ENCODE data around the gene C2orf42.
"Not testable (repeated sequence)": the region's sequence is repeated elsewhere in the genome, so short reads cannot be mapped to it uniquely, and the experiment has no call there.

Gene C2orf42

DNA sequence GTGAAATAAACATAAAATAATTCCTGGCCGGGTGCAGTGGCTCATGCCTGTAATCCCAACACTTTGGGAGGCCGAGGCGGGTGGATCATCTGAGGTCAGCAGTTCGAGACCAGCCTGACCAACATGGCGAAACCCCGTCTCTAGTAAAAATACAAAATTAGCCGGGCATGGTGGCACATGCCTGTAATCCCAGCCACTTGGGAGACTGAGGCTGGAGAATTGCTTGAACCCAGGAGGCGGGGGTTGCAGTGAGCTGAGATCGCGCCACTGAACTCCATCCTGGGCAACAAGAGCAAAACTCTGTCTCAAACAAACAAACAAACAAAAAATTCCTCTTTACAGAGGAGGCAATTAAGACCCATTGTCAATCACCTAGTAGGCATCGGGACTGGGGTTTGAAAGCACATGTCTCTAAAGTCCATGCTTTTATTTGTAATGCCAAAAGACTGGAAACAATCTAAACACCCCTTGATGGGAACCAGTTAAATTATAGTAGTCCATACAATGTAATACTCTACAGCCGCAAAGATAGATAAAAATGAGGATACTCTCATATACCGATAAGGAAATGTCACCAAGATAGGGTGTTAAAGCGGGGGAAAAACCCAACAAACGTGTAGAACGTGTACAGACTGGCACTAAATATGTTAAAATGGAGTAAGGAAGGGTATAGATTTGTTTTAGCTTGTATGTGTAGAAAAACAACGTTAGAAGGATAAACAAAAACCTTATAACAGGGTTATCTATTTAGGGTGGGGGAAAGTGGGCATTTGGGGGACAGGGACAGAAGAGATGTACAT is 59.3 kb downstream of the C2orf42 start:
- not testable (repeated sequence) for DNase-seq (ENCODE audit: low spot score)

DNA sequence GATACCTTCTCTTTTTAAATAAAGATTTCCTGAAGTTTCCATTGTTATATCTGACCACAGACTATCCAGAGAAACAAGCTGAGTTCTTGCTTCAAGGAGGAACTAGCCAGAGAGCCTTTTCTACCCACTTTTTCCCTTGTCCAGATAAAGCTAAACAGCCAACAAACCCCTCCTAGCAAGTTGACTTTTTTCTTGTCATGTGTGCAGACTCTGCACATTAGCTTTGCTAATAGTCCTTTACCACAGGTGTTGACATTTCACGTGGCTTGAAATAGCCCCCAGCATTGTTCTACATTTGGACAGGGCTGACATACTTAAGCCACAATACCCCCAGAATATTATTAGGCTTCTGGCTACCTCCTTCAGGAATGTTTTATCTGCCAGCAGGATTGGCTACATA is 62.8 kb downstream of the C2orf42 start:
- DNase-seq (ENCODE audit: low spot score), result no peak

DNA sequence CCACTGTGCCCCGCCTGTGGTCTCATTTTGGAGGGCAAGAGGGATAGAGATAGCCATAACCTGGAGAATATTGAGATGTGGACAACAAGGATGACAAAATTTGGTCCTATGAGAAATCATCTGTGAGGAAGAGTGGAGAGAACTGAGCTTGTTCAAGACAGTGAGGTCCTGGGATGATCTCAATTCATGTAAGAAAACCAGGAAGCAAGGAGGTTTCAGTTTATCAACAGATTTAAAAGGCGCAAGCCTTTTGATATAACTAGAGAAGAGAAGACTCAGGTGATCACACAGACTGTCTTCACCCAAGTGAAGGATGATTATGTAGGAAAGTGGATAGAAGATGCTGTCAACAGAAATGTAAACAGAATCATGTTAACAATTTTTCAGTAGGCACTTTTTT is 64.4 kb downstream of the C2orf42 start:
- no peak for DNase-seq (ENCODE audit: low spot score)

DNA sequence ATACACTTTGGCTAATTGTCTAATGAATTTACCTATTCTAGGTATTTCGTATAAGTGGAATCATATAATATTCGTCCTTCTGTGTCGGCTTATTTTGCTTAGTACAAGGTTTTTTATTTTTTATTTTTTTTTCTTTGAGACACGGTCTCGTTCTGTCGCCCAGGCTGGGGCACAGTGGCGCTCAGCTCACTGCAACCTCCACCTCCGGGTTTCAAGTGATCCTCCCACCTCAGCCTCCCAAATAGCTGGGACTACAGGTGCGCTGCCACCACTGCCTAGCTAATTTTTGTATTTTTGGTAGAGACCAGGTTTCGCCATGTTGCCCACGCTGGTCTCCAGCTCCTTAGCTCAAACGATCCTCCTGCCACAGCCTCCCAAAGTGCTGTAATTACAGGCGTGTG is 65.3 kb downstream of the C2orf42 start:
- DNase-seq (ENCODE audit: low spot score), result no peak

DNA sequence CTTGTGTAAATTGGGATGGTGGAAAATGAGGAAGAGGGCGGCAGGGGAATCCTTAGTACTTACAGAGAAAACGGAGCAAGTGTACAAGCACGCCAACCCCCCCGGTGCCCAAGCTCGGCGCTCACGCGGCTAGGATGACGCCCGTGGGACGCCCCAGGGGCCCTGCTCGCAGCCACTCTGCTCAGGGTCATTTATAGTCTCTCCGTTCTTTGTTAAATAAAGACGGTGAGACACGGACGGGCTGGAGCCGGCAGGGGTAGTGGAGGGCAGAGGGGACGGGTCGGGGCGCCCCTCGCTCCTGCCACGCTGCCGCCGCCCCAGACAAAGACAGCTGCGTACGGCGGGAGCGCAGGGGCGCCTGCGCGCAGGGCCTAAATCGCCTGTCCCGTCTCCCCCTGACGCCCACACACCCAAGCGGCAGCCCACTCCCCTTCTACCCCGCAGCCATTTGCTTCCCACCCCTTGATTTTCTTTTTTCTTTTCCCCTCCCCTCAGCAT is 65.8 kb downstream of the C2orf42 start:
- DNase-seq (ENCODE audit: low spot score), result peak; percentile 42

DNA sequence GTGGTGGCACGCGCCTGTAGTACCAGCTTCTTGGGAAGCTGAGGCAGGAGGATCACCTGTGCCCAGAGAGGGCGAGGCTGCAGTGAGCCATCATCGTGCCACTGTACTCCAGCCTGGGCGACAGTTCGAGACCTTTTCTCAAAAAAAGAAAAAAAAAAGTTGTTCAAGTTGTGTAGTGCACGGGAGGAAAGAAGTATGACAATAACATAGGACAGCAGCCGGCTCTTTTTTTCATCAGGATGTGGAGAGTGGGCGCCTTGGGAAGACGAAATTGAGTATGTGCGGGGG is 67.0 kb downstream of the C2orf42 start:
- DNase-seq (ENCODE audit: low spot score), result no peak

DNA sequence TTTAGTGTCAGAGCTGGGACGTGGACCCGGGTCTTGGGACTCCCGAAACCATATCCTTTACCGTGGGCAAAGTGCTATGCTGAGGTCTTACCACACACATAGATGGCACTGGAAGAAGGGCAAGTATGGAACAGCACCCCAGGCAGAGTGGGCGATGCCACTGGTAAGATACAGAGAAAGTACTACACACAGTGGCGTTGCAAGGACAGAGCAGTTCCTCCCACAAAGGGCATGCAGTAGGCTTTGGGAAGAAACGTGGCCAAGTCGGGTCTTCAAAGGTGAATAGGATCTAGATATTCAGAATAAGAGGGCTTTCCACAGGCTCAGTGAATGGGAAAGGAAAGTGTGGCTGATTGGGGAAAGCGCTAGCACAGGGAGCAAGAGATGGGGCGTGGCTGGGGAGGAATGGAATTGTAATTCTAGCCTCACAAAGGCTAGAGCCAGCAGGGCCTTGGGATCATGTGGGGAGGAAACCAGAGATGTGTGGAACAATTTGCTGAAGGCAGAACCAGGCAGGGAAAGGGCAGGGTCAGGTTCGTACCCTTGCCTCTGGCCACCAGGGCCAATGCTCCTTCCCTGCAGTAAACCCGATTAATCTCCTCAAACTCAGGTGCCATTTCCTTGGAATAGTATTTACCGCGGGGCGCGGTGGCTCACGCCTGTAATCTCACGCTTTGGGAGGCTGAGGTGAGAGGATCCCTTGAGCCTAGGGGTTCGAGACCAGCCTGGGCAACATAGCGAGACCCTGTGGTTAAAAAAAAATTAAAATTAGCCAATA is 67.6 kb downstream of the C2orf42 start:
- DNase-seq (ENCODE audit: low spot score), result no peak

DNA sequence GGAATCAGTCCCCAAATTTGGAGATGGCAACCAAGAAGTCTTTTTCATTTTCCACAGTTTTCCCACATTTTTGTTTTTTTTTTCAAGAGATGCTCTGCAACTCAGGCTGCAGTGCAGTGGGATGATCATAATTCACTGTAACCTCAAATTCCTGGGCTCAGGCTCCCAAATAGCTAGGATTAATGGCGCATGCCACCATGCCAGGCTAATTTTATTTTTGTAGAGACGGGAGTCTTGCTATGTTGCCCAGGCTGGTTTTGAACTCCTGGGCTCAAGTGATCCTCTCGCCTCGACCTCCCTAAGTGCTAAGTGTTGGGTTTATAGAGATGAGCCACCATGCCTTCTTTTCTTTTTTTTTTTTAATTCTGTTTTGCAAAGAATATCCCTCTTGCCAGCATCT is 68.3 kb downstream of the C2orf42 start:
- DNase-seq (ENCODE audit: low spot score), result no peak

DNA sequence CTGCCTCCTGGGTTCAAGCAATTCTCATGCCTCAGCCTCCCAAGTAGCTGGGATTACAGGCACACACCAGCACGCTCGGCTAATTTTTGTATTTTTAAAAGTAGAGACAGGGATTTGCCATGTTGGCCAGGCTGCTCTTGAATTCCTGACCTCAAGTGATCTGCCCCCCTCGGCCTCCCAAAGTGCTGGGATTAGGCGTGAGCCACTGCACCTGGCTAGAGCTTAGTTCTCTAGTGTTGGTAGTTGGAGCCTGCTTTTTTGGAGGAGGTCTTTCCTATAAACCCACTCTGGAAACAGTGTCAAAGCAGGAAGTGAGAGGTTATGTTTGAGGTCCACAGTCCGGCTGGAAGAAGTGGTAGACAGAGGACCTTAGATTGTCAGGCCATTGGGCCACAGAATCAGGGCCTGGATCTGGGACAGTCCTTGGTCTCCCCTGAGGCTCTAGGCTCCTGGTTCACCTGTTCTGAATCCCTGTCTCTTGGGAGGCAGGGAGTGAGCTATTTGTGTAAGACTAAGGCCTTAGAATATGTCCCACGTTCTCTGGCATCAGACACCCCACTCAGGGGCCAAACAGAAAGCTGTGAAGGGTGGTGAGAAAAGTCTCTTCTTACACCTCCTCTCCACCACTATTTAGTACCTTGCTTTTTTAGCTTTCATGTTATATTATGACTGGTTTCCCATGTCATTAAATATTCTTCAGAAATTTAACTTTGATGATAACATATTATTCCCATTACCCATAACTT is 69.0 kb downstream of the C2orf42 start:
- DNase-seq (ENCODE audit: low spot score), result no peak

DNA sequence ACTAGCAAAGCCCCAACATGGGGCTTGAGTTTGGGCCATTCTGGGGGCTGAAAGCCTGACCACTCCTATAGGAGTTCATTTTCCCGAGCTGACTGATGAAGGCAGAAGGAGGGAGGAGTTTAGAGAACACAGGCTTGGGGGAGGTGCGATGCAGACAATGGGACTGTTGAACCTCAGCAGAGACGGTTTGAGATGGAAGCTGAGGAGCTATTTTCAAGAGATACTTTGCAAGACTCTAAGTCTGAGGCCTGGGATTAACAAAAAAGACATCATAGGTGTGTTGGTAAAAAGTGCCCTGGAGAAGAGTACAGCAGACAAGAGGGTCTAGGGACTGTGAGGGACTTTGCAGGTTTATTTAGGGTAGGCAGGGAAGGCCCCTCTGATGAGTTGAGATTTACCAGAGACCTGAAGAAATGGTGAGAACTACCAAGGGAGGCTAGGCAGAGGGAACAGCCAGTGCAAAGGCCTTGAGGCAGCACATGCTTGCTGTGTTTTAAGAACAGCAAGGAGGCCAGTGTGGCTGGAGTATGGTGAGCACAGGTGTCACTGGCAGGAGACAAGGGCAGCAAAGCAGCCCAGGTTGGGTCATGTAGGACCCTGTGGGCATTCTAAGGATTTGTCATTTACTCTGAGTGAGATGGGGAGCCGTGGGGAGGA is 71.9 kb downstream of the C2orf42 start:
- no peak for DNase-seq (ENCODE audit: low spot score)

DNA sequence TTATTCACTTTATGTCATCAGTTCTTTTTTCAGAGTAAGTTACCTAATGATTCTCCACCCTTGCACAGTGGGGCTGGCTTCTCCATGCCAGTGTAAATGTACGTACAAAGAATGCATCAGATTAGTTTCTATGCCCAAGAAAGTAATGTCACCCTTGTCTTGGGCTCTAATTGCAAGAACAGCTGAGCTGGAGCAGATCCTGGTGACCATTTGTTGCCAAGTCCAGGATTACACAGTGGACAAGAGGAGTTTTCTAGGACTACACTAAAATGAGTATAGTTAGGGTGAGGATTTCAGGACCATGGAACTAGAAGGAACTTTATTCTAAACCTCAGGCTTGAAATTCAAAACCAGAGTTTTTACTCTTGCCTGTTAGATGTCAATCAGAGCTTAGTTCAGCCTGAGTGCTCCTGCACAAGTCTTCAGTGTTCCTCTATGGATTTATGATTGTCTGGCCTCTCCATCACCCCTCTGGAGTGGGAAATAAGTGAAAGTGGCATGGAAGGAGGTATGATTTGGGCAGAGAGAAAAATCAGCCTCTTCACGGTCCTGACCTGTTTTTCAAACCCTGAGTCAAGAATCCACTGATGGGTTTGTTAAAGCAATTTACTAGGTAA is 73.8 kb downstream of the C2orf42 start:
- DNase-seq (ENCODE audit: low spot score), result no peak

DNA sequence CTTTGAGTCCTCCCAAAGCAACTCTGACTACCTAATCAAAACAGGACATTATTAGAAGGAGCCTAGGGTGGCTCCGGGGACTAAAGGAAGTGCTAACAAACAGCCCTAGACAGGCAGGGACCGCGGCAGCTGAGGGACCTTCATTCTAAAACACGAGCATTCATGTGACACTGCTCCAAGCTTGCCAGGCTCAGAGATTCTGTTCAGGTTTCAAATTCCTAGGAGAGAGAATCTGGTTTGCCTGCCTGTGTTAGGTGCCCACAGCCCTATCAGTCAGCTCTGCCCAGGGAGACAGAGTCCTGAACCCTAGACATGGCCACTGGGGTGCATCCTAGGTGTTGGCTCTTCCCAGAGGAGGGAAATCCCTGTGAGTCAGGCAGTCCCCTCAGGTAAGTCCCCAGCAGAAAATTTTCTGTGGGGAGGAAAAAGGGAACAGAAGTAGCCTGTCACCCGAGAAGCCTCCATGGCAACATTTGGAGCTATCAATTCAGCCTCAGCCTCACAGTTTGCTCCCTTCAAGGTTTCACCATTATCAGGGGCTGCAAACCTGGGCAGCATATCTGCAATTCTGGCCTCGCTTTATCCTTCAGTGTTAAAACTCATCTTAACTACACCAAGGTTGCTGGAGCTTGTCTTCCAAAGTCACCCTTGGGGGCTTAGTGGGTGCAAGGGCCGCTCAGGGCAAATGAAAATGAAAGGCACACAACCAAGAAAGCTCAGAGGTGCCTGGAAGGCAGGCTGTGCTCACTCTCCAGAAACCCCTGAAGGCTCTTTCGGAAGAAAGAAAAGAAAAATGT is 75.0 kb downstream of the C2orf42 start:
- DNase-seq (ENCODE audit: low spot score), result no peak

DNA sequence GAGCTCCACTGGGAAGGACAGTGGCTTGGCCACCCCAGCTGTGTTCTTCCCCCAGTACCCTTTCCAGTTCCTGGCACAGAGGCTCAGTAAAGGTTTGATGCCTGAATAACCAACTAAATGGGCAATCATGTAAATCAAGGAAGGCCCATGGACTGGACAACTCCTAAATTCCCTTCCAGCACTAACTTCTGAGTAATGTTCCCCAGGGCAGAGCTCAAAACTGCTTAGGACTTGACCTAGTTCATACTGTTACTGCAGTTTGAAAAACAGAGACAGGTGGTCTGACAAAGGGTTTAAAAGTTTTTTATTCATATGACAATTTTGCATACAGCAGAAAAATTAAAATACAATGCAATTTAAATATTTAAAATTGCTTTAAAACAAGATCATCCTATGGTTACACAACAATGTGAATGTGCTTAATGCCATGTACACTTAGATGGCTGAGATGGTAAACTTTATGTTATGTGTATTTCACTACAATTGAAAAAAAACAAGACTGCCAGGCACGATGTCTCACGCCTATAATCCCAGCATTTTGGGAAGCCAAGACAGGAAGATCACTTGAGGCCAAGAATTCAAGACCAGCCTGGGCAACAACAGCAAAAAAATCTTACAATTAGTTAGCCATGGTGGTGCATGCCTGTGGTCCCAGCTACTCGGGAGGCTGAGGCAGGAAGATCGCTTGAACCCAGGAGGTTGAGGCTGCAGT is 77.3 kb downstream of the C2orf42 start:
- no peak for DNase-seq (ENCODE audit: low spot score)

DNA sequence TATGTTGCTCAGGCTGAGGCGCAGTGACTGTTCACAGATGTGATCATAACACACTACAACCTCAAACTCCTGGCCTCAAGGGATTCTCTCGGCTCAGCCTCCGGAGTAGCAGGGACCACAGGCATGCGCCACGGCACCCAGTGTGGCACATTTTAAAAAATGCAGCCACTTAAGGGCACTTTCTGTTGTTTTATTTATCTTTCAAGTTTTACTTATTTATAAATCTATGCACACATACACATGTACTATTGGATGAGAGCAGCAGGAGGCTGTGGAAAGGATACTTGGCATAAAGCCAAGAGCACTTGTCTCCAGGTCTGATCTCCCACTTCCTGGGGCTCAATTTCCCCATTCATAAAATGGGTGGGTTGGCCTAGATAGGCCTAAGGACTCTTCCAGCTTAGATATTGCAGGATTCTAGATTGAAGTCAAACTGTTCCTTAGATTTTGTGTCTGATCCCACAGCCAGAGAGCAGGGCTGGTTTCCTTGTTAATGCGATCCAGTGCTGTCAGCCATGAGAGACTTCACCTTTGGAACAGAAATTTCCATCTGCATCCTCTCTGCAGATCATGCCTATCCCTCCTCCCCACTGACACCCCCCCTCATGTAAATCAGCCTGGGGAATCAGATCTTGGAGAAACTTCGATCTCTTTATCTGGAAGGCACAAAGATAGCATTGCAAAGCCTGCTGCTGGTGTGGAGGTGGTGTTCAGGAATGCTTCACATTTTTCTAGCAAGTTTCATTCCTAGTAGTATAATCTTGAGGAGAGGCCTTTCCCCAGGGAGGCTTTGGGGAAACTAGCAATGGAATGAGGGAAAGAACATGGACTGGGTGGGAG is 78.8 kb downstream of the C2orf42 start:
- no peak for DNase-seq (ENCODE audit: low spot score)

DNA sequence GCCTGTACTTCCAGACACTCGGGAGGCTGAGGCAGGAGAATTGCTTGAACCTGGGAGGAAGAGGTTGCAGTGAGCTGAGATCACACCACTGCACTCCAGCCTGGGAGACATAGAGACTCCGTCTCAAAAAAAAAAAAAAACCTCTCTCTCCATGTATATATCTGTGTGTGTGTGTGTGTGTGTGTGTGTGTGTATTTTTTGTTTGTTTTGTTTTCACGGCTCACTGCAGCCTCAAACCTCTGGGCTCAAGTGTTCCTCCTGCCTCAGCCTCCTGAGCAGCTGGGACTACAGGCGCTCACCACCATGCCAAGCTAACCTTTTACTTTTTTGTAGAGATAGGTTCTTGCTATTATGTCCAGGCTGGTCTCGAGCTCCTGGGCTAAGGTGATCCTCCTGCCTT is 80.4 kb downstream of the C2orf42 start:
- DNase-seq (ENCODE audit: low spot score), result not testable (repeated sequence)

DNA sequence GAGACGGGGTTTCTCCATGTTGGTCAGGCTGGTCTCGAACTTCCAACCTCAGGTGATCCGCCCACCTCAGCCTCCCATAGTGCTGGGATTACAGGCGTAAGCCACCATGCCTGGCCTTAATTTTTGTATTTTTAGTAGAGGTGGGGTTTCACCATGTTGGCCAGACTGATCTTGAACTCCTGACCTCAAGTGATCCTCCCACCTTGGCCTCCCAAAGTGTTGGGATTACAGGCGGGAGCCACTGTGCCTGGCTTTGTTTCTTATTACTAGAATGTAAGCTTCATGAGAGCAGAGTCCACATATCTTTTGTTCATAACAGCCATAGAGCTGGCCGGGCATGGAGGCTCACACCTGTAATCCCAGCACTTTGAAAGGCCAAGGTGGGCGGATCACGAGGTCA is 84.7 kb downstream of the C2orf42 start:
- DNase-seq (ENCODE audit: low spot score), result not testable (repeated sequence)

DNA sequence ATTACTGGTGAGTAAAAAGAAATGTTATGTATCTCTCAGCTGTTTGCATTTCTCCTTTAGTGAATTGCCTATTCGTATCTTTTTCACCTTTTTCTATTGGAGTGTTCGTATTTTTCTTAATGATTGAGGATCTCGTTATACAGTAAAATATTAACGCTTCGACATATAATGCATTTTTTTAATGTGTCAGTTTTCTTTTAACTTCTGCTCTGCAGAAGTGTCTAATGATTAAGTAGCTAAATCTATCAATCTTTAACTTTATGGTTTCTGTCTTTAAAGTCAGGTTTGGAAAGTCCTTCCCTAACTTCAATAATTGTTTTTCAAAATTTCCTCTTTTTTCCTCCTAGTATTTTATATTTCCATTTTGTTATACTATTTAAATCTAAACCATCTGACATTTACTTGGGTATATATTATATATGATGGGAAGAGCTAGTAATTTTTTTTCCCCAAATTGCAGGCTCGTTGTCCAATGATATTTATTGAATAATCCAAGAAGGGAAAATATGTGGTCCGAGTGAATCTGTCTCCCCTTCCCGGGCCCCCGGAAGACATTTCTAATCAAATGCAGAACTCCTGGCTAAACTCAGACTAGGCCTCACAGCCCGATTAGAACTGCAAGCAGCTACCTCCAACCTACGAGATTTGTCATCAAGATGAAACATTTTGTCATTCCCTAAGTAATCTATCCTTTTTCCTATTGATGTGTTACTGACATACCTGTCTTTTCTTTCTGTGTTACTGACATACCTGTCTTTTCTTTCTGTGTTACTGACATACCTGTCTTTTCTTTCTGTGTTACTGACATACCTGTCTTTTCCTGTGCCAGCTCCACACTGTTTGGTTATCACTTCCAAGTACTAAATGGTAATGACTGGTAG is 86.3 kb downstream of the C2orf42 start:
- DNase-seq (ENCODE audit: low spot score), result no peak

DNA sequence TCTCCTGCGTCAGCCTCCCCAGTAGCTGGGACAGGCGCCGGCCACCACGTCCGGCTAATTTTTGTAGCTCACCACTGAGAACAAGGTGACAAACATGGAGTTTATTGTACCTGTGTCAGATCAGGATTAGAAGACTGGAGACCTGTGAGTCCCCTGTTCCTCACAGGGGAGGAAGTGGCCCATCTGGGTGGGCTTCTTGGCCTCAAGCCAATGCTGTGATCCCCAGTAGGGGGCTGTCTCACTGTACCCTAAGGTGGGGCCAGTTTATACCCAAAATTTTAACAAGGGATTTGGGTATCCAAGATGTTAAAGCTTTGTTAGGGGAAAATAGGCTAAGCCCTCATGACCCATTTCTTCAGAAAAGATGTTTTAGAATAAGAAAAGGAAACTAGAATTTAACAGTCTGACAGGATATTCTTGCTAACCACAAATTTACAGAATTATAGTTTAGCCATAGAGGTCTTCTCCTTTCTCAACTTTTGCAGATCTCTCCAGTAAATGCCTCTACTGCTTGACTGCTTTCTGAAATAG is 87.2 kb downstream of the C2orf42 start:
- DNase-seq (ENCODE audit: low spot score), result no peak

Data from HuH-7.5 (cell line).